HK-2 (cell line): ENCODE data around the gene HSPBP1.
A peak's percentile ranks its signal among the peaks of the same experiment; 100 is the strongest.

Experiments
- DNase-seq: peaks from one replicate; pipeline ENCODE4 v3.0.0-alpha.2; 2018; ENCODE audit not compliant: unreplicated experiment

HSPBP1 gene

GRCh38 chr19:55255618-55256423, 24.1 kb downstream of the HSPBP1 start:
- DNase-seq = peak; percentile 66

GRCh38 chr19:55254625-55254977, 25.3 kb downstream of the HSPBP1 start:
- no peak for DNase-seq

DNA sequence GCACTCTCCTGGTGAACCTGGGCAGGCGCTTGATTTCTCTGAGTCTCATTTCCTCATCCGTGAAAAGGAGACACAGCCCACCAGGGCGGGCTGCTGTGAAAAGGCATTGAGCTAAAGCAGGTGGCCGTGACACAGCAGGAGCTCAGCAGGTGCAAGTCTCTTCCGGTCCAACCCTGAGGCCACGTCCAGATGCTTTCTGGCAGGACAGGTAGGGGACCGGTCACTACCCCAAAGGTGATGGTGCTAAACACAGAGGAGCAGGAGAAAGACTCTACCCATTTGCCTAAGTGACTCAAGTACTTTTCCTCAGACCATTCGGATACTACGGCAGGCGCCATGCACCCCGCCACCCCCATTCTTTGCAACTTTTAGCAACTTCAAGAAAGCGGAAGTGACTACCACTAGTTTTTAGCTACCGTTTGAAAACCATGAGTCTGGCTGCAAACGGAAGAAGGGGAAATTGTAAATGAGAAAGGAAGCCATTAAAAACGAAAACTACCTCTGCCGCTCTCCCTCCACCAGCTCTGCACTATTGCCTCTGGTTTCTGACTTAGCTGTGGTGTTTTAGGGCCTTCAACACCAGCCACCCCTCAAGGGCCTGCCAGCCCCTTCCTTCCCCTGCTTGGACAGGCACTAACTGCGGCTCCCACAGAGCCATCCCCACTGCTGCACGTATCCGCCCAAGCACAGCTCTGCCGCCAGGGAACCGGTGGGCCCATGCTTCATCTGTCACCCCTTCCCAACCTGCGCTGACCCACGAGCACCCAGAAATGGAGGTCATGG, 25.9 kb downstream of the HSPBP1 start:
- DNase-seq = no peak

DNA sequence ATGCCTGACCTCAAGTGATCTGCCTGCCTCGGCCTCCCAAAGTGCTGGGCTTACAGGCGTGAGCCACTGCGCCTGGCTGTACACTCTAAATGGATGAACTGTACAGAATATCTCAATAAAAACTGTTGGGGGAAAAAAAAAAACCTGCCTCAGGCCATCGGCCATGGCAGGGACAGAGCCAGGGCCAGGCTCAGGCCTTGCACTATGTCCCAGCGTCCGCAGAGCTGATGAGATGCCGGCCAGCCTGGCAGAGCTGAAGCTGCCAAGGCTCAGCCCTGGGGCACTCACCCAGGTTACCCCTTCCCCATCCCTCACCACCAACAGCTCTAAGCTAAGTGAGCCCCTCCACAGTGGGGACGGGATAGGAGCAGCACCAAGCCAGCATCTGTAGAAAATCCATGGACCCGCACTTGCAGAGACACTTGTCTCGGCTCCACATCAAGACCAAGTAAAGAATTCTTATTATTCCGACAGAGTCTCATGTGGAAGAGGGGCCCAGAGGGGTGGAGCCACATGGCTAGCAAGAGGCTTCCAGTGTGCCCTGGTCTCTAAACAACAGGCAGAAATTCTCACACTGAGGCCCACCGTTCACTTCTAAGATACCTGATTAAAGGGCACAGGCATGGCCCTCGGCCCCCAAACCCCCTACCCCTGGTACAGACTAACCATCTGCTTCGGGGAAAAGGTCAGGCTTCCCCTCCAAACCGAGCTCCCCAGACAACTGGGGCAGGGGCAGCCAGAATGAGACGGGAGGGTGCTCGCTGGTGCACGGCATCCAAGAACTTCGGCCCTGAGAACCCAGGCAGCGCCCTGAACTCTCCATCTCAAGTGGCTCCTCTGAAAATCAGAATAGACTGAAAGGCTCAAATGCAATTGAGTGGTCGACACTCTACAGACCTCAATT, 26.9 kb downstream of the HSPBP1 start:
- DNase-seq = no peak

DNA sequence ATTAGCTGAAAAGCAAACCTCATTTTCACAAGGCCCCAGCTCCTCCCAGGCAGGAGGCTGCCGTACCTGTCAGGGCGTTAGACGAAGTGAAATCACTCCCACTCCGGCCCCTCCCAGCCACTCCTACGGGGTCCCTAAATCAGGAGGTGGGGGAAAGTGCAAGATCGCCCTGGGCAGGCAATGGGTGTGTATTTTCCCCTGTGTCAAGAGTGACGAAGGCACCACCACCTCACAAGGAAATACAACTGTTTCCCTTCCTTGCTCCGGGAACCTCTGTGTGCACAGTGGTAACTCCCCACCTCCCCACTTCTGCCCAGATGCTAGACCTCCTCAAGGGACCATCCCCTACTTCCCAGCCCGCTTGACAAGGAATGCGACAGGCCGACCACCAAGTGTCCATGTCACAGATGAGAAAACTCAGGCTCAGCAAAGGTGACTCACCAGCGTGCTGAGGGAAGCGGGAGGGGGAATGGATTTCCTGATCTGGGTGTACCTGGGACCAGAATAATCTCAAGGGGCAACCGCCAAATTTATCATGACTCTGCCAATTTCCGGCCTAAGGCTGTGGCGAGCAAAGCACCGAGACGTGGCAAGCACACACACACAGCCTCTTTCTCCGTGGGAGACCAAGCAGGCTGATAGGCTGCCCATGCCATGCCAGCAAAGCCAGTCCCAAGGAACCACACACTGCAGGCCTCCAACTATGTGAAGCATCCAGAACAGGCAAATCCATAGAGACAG, 28.4 kb downstream of the HSPBP1 start:
- DNase-seq = peak; percentile 80

- DNase-seq = no peak
Measured at GRCh38 chr19:55250262-55251036, 29.5 kb downstream of the HSPBP1 start.

DNA sequence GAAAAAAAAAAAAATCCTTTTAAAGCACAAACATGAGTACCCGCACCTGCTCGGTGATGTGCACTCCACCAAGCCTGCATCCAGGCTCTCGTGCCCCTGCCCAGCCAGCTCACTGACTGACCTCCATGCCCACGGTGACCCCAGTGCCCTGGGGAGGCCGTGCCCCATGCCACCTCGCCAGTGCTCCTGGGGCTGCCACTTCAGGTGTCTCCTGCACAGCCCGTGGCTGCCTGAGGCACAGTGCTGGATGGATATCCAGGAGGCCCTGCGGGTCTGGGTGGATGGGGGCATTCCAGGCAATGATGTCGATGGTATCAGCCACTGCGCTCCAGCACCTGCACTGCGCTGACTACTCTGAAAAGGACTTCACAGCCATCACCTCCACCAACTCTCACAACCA, 30.1 kb downstream of the HSPBP1 start:
- DNase-seq = no peak

GRCh38 chr19:55248704-55249103, 31.2 kb downstream of the HSPBP1 start:
- DNase-seq = no peak

GRCh38 chr19:55248166-55248675, 31.7 kb downstream of the HSPBP1 start:
- no peak for DNase-seq

GRCh38 chr19:55247621-55248099, 32.2 kb downstream of the HSPBP1 start:
- DNase-seq = no peak

GRCh38 chr19:55246462-55247451, 33.2 kb downstream of the HSPBP1 start:
- DNase-seq = no peak

GRCh38 chr19:55245236-55245904, 34.5 kb downstream of the HSPBP1 start:
- no peak for DNase-seq

GRCh38 chr19:55244004-55244680, 35.8 kb downstream of the HSPBP1 start:
- no peak for DNase-seq

- DNase-seq = no peak
Measured at GRCh38 chr19:55242517-55242916, 37.4 kb downstream of the HSPBP1 start.

DNA sequence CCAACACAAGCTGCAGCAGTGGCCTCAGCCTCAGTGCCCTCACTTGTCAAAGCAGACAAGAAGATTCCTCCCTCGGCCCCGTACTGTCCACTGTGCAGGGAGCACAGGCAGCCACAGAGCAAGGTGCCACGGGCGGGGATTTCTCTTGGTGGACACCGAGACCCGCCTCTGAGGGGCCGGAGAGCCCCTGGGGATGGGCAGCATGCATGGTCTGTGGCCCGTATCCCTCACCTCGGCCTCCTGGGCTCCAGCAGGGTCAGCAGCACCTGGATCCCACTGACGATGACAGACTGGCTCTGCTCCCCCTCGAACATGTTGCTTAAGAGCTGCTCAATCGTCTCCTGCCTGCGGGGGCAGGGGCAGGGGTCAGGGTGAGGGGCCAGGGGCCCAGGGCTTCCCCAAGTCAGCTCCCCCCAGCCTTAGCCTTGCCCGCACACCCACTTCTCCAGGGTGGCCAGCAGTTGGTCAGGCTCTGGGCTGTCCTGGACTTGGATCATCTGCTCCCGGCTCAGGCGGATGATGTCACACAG, 37.9 kb downstream of the HSPBP1 start:
- DNase-seq = no peak

GRCh38 chr19:55241143-55241934, 38.6 kb downstream of the HSPBP1 start:
- no peak for DNase-seq

- no peak for DNase-seq
Measured at GRCh38 chr19:55240713-55241020, 39.2 kb downstream of the HSPBP1 start.
